Stromal cell of bone marrow (primary cell): ENCODE data around the gene TBC1D22A.
"Not testable (repeated sequence)": the region's sequence is repeated elsewhere in the genome, so short reads cannot be mapped to it uniquely, and the experiment has no call there.

Experiments used
- DNase-seq: peaks from one replicate; pipeline ENCODE4 v3.0.0-alpha.2; 2012; ENCODE audit warnings: low read depth

The TBC1D22A gene

GRCh38 chr22:47169801-47170140, 407.3 kb downstream of the TBC1D22A start:
- DNase-seq, result no peak

GRCh38 chr22:47170511-47171440, 408.3 kb downstream of the TBC1D22A start:
- DNase-seq, result not testable (repeated sequence)

- DNase-seq, result no peak
Measured at GRCh38 chr22:47171441-47172221, 409.2 kb downstream of the TBC1D22A start.

GRCh38 chr22:47172771-47173534, 410.5 kb downstream of the TBC1D22A start:
- no peak for DNase-seq

- no peak for DNase-seq
Measured at GRCh38 chr22:47173535-47174021, 411.1 kb downstream of the TBC1D22A start.

GRCh38 chr22:47174096-47174495, 411.6 kb downstream of the TBC1D22A start:
- DNase-seq, result no peak

- DNase-seq, result no peak
Measured at GRCh38 chr22:47174671-47175112, 412.2 kb downstream of the TBC1D22A start.

- DNase-seq, result no peak
Measured at GRCh38 chr22:47175151-47176025, 412.9 kb downstream of the TBC1D22A start.

GRCh38 chr22:47176026-47176389, 413.6 kb downstream of the TBC1D22A start:
- DNase-seq, result no peak

- DNase-seq, result no peak
Measured at GRCh38 chr22:47176573-47177333, 414.3 kb downstream of the TBC1D22A start.

- DNase-seq, result no peak
Measured at GRCh38 chr22:47177334-47177815, 414.9 kb downstream of the TBC1D22A start.

- no peak for DNase-seq
Measured at GRCh38 chr22:47178339-47178738, 415.9 kb downstream of the TBC1D22A start.

- no peak for DNase-seq
Measured at GRCh38 chr22:47180796-47181195, 418.3 kb downstream of the TBC1D22A start.

GRCh38 chr22:47187176-47187957, 424.9 kb downstream of the TBC1D22A start:
- no peak for DNase-seq

- no peak for DNase-seq
Measured at GRCh38 chr22:47188261-47189055, 426.0 kb downstream of the TBC1D22A start.

- no peak for DNase-seq
Measured at GRCh38 chr22:47189056-47189916, 426.8 kb downstream of the TBC1D22A start.

GRCh38 chr22:47190276-47190956, 428.0 kb downstream of the TBC1D22A start:
- DNase-seq, result no peak
